ENCODE results near the gene HADHA. TPM values are rescaled to one million over a fixed set of nuclear protein-coding genes. Genes with fewer than 3 reads are reported as not detected.
"Not testable (repeated sequence)": the region's sequence is repeated elsewhere in the genome, so short reads cannot be mapped to it uniquely, and the experiment has no call there.

Gene HADHA
- total and polyA plus RNA-seq, 2 donors (not counting 3 experiments of a cell fraction or from before 2014, with no cell fraction given): 79.4 to 158 TPM

GRCh38 chr2:26269571-26270158 lies 25.2 kb upstream of the HADHA start:
- Histone ChIP-seq H3K4me1 (ENCODE audit: control insufficient read depth, extremely low read depth, insufficient read depth, low read length) (peaks cover 18% of the 10 kb centered on the region), H3K9me1 (replicated peaks; ENCODE audit: control insufficient read depth, extremely low read depth, insufficient read depth, low read length) (no peaks in the 10 kb centered on the region), H3K4me3 (replicated peaks in 1 of 3; ENCODE audit: insufficient read depth in 1 of 3, low read depth in 1 of 3, low read length in 3 of 3) (no peak overlapping the region), H3K27ac (ENCODE audit: insufficient read depth, low read depth, low read length) (no peak overlapping the region), H3K27me3 (ENCODE audit: control insufficient read depth in 2 of 2, insufficient read depth in 2 of 2, low read length in 2 of 2) (no peaks in the 10 kb centered on the region), H2AFZ (ENCODE audit: low read depth, low read length) (no peak overlapping the region), H3K9ac (replicated peaks; ENCODE audit: extremely low read depth, insufficient read depth, low read length) (no peak overlapping the region), H3K9me3 (replicated peaks; ENCODE audit: control insufficient read depth, insufficient read depth, low read length) (no peaks in the 10 kb centered on the region), H3K79me2 (ENCODE audit: control insufficient read depth, insufficient read depth, low read length) (no peaks in the 10 kb centered on the region), H4K20me1 (replicated peaks; ENCODE audit: control insufficient read depth, extremely low read depth, insufficient read depth, low read length) (no peaks in the 10 kb centered on the region), H3K4me2 (ENCODE audit: insufficient read depth, low read length) (no peak overlapping the region), H3K36me3 (ENCODE audit: control insufficient read depth in 2 of 2, extremely low read depth in 1 of 2, insufficient read depth in 2 of 2, low read length in 2 of 2) (no peaks in the 10 kb centered on the region)
- CTCF ChIA-PET: interaction anchor here (0.8 to 1.7 kb wide), 3 partner anchors 30 to 278 kb away, joined by 3 to 4 read pairs (median 3); no protein-coding TSS in a partner anchor
- TF ChIP-seq MAX (IDR thresholded peaks at IDR 0.05; ENCODE audit: insufficient read depth, insufficient read length) (no peak), MYC (IDR thresholded peaks at IDR 0.05; ENCODE audit: low read depth, low read length) (no peak), POLR2A (IDR thresholded peaks at IDR 0.05; ENCODE audit: low read depth, low read length) (no peak), FOS (IDR thresholded peaks at IDR 0.05; ENCODE audit: borderline replicate concordance, insufficient read depth, low read length) (no peak), GATA2 (IDR thresholded peaks at IDR 0.05; ENCODE audit: insufficient read depth, insufficient read length, low read depth, low read length) (no peak), JUN (IDR thresholded peaks at IDR 0.05; ENCODE audit: borderline replicate concordance, insufficient read depth, insufficient read length, low read depth) (no peak), CTCF (IDR thresholded peaks at IDR 0.05; ENCODE audit: extremely low read depth in 1 of 2, insufficient read depth in 1 of 2, low read depth in 1 of 2, low read length in 2 of 2) (no peak), EZH2 (IDR thresholded peaks at IDR 0.05; ENCODE audit: borderline replicate concordance, low read depth, low read length, severe bottlenecking) (no peak), POLR2AphosphoS5 (IDR thresholded peaks at IDR 0.05; ENCODE audit: insufficient read depth, low read depth, low read length) (no peak)
- DNase-seq (ENCODE audit: low read depth, low spot score): no peak
- FAIRE-seq: no peak
- BruUV-seq (replicated peaks): no TSS peak
- POLR2A ChIA-PET: no interaction called here
- dilution Hi-C loops (cut with MboI; ENCODE audit: extremely low pct_ligation_motif_present, low sequenced_read_pairs) (no loop called here), intact Hi-C loops (cut with micrococcal nuclease) (no loop called here)

GRCh38 chr2:26268670-26269385 lies 24.4 kb upstream of the HADHA start:
- H3K36me3 ChIP-seq (ENCODE audit: control insufficient read depth in 2 of 2, extremely low read depth in 1 of 2, insufficient read depth in 2 of 2, low read length in 2 of 2); H3K79me2 ChIP-seq (ENCODE audit: control insufficient read depth, insufficient read depth, low read length); intact Hi-C loops (cut with micrococcal nuclease); H3K27ac ChIP-seq (ENCODE audit: insufficient read depth, low read depth, low read length); H2AFZ ChIP-seq (ENCODE audit: low read depth, low read length); BruUV-seq (replicated peaks); H3K27me3 ChIP-seq (ENCODE audit: control insufficient read depth in 2 of 2, insufficient read depth in 2 of 2, low read length in 2 of 2); H3K9me3 ChIP-seq (replicated peaks; ENCODE audit: control insufficient read depth, insufficient read depth, low read length); H3K4me2 ChIP-seq (ENCODE audit: insufficient read depth, low read length); H3K4me3 ChIP-seq (replicated peaks in 1 of 3; ENCODE audit: insufficient read depth in 1 of 3, low read depth in 1 of 3, low read length in 3 of 3); FAIRE-seq; DNase-seq (ENCODE audit: low read depth, low spot score); H4K20me1 ChIP-seq (replicated peaks; ENCODE audit: control insufficient read depth, extremely low read depth, insufficient read depth, low read length); POLR2A ChIA-PET; H3K9me1 ChIP-seq (replicated peaks; ENCODE audit: control insufficient read depth, extremely low read depth, insufficient read depth, low read length); H3K9ac ChIP-seq (replicated peaks; ENCODE audit: extremely low read depth, insufficient read depth, low read length); H3K4me1 ChIP-seq (ENCODE audit: control insufficient read depth, extremely low read depth, insufficient read depth, low read length); dilution Hi-C loops (cut with MboI; ENCODE audit: extremely low pct_ligation_motif_present, low sequenced_read_pairs): not testable (repeated sequence)
- CTCF ChIA-PET: interaction anchor here (1.7 kb wide), 1 partner anchor 62 kb away, joined by 4 read pairs; no protein-coding TSS in a partner anchor
